ENCODE data around the gene CLN6. TPM values are rescaled to one million over a fixed set of nuclear protein-coding genes. Genes with fewer than 3 reads are reported as not detected.

CLN6 gene
- total RNA-seq, 1 experiment from 2014 or later = 71.9 TPM

DNA sequence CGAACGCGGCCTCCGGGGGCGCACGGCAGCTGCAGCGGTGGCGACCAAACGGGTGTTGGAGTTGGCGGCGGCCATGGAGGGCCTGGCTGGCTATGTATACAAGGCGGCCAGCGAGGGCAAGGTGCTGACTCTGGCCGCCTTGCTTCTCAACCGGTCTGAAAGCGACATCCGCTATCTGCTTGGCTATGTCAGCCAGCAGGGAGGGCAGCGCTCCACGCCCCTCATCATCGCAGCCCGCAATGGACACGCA lies 48.7 kb upstream of the CLN6 start:
- no peak overlapping the region for H3T11ph ChIP-seq (ENCODE audit: low read length)
- H3K27me3 Mint-ChIP-seq (ENCODE audit: low read depth) = no peaks in the 10 kb centered on the region
- H4K91ac ChIP-seq (ENCODE audit: insufficient read length, low read depth, low read length) = no peak overlapping the region
- no peak overlapping the region for H4K5ac ChIP-seq (ENCODE audit: insufficient read length, low read depth, low read length)
- no peak overlapping the region for H2AK5ac ChIP-seq (ENCODE audit: insufficient read length, low read length)
- DNase-seq = peak; percentile 66
- no peaks in the 10 kb centered on the region for H3K79me1 ChIP-seq (ENCODE audit: insufficient read depth, low read depth, low read length, poor library complexity, severe bottlenecking)
- no CpG with 5 or more reads among the region's 22 CpGs for WGBS (ENCODE audit: extremely low coverage, insufficient read length, low lambda C conversion rate)
- H3K56ac ChIP-seq (ENCODE audit: insufficient read length, low read depth, low read length) = no peak overlapping the region
- peak overlapping the region; percentile 86 for H3K27ac ChIP-seq (ENCODE audit: insufficient read length, low read depth, low read length)
- no peak overlapping the region for H2BK5ac ChIP-seq (ENCODE audit: insufficient read length, low read length)
- peaks cover under 1 to 19% (median 1%) of the 10 kb centered on the region in 3 experiments for H3K36me3 Mint-ChIP-seq (ENCODE audit: insufficient read depth in 1 of 3, low read depth in 3 of 3)
- no peak overlapping the region for H4K8ac ChIP-seq (replicated peaks; ENCODE audit: insufficient read length, low read depth, low read length)
- no peaks in the 10 kb centered on the region for H3K9me3 ChIP-seq (ENCODE audit: control insufficient read depth, low read depth, low read length)
- H3K9me3 Mint-ChIP-seq = no peaks in the 10 kb centered on the region
- no peak overlapping the region for H2AFZ ChIP-seq (ENCODE audit: low read length)
- no peaks in the 10 kb centered on the region for H4K20me1 ChIP-seq (ENCODE audit: control insufficient read depth, insufficient read depth, insufficient read length)
- TF ChIP-seq, protein P1, sequence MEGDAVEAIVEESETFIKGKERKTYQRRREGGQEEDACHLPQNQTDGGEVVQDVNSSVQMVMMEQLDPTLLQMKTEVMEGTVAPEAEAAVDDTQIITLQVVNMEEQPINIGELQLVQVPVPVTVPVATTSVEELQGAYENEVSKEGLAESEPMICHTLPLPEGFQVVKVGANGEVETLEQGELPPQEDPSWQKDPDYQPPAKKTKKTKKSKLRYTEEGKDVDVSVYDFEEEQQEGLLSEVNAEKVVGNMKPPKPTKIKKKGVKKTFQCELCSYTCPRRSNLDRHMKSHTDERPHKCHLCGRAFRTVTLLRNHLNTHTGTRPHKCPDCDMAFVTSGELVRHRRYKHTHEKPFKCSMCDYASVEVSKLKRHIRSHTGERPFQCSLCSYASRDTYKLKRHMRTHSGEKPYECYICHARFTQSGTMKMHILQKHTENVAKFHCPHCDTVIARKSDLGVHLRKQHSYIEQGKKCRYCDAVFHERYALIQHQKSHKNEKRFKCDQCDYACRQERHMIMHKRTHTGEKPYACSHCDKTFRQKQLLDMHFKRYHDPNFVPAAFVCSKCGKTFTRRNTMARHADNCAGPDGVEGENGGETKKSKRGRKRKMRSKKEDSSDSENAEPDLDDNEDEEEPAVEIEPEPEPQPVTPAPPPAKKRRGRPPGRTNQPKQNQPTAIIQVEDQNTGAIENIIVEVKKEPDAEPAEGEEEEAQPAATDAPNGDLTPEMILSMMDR (conservative IDR thresholded peaks at IDR 0.05) = peak; percentile 59; the same call in 2 of the 3 replicates
- no peak overlapping the region for H3K18ac ChIP-seq (ENCODE audit: insufficient read length, low read depth, low read length)
- peaks cover 4% of the 10 kb centered on the region for H3K4me1 ChIP-seq (ENCODE audit: insufficient read depth, low read length)
- H3K9ac ChIP-seq (ENCODE audit: extremely low read depth, insufficient read length, low read length) = peak overlapping the region; percentile 49
- no peak overlapping the region for H2BK15ac ChIP-seq (ENCODE audit: low read depth, low read length)
- peak overlapping the region; percentile 53 to 98 (median 95); a peak in 4 of 7 replicates for H3K27ac Mint-ChIP-seq
- H3K79me2 ChIP-seq (ENCODE audit: insufficient read depth, low read length) = peaks cover 32% of the 10 kb centered on the region
- H2BK120ac ChIP-seq (ENCODE audit: low read depth, low read length, poor library complexity, severe bottlenecking) = no peak overlapping the region
- no peak overlapping the region for H2BK12ac ChIP-seq (ENCODE audit: insufficient read length, low read depth, low read length)
- H3K23me2 ChIP-seq (ENCODE audit: insufficient read length, low read depth, low read length, poor library complexity, severe bottlenecking) = peaks cover 13% of the 10 kb centered on the region
- H3K4me3 Mint-ChIP-seq = peak overlapping the region; percentile 97 to 98
- H3K27me3 ChIP-seq (ENCODE audit: insufficient read depth, low read length) = no peaks in the 10 kb centered on the region
- H3K4ac ChIP-seq (ENCODE audit: low read depth, low read length) = no peak overlapping the region
- no peak overlapping the region for H3K23ac ChIP-seq (ENCODE audit: insufficient read length, low read depth, low read length)
- peaks cover 49 to 57% of the 10 kb centered on the region in 2 experiments for H3K4me1 Mint-ChIP-seq
- H3K14ac ChIP-seq (ENCODE audit: insufficient read depth, low read length) = peak overlapping the region; percentile 89
- peak overlapping the region; percentile 61 for H3K4me2 ChIP-seq (ENCODE audit: insufficient read depth, insufficient read length, low read length)
- no peak overlapping the region for H2BK20ac ChIP-seq (ENCODE audit: low read depth, low read length, poor library complexity, severe bottlenecking)

Data from H9 (cell line).